GM12873 (cell line): Measurements from ENCODE around the gene SLC44A1.

Experiments used
- TF ChIP-seq, protein P1 (sequence below): IDR thresholded peaks from 2 replicates; pipeline ENCODE4 v1.5.1; 2012; ENCODE audit warnings: low read depth, mild to moderate bottlenecking, moderate library complexity, low read length, control low read depth; ENCODE audit not compliant: insufficient read depth; ENCODE audit errors: missing control alignments

The SLC44A1 gene

DNA sequence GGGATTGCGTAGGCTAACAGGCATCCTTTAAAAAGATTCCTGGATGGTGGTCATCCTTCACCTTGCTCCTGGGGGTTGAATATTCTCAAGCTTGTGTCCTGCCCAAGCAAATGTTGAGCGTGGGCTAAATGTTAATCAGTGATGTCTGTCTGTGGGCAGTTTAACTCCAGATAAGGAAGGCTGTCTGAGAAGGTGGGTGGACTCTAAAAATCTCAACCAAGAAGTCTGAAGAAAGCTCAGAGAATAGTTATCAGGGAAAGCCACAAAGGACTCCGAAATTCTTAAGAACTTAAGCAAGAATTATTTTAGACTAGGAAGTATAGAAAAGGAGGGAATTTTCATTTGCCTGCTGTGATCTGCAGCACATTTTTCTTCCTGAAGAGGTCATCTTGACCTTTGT, 125.5 kb downstream of the SLC44A1 start:
- TF ChIP-seq, protein P1, sequence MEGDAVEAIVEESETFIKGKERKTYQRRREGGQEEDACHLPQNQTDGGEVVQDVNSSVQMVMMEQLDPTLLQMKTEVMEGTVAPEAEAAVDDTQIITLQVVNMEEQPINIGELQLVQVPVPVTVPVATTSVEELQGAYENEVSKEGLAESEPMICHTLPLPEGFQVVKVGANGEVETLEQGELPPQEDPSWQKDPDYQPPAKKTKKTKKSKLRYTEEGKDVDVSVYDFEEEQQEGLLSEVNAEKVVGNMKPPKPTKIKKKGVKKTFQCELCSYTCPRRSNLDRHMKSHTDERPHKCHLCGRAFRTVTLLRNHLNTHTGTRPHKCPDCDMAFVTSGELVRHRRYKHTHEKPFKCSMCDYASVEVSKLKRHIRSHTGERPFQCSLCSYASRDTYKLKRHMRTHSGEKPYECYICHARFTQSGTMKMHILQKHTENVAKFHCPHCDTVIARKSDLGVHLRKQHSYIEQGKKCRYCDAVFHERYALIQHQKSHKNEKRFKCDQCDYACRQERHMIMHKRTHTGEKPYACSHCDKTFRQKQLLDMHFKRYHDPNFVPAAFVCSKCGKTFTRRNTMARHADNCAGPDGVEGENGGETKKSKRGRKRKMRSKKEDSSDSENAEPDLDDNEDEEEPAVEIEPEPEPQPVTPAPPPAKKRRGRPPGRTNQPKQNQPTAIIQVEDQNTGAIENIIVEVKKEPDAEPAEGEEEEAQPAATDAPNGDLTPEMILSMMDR = no peak

DNA sequence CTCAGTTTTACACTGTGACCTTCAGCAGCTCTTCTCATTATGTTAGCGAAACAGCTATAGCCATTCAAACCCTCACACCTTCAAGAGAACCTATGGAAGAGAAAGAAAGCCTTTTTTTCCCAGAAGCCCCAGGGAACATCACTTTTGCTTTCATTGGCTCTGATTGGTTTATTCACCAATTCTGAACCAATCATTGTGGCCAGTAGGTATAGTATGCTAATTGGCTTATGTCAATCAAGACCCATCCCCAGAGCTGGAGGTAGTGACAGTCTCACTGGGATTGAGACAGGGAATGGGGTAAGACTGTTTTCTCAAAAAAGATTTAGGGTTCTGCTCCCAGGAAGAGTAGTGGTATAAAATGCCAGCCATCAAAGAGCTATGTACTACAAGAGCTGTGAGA, 129.3 kb downstream of the SLC44A1 start:
- TF ChIP-seq, protein P1 = no peak

DNA sequence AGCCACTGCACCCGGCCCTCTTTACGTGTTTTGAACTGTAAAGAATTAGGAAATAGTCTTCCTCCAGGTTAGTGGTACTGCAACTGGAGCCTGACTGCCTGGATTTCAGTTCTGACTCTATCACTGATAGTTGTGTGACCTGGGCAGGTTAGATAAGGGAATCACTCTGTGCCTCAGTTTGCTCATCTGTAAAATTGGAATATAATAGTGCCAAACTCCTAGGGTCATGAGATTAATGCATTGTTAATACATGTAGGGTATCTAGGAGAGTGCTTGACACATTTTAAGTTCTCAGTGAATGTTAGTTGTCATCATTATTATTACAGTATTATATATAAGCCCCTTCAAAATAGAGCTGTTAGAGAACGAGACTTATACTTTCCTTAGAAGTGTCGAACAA, 130.9 kb downstream of the SLC44A1 start:
- TF ChIP-seq, protein P1 = no peak

DNA sequence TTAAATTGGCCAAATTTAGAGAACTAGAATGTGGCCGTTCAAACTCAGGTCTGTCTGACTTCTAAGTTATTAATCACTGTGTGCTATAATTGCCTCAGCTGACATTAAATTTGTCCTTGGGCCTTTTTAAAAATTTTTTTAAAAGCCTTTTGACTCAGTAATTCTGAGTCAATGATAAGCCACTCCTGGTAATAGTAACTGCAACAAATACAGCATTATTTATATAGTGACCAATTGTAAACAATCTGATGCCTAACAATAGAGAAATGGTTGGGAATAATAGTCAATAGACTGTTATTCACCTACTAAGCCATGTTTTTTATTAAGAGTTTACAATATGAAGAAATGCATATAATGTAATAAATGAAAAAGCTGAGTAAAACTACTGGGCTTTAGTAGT, 132.4 kb downstream of the SLC44A1 start:
- TF ChIP-seq, protein P1 = no peak

DNA sequence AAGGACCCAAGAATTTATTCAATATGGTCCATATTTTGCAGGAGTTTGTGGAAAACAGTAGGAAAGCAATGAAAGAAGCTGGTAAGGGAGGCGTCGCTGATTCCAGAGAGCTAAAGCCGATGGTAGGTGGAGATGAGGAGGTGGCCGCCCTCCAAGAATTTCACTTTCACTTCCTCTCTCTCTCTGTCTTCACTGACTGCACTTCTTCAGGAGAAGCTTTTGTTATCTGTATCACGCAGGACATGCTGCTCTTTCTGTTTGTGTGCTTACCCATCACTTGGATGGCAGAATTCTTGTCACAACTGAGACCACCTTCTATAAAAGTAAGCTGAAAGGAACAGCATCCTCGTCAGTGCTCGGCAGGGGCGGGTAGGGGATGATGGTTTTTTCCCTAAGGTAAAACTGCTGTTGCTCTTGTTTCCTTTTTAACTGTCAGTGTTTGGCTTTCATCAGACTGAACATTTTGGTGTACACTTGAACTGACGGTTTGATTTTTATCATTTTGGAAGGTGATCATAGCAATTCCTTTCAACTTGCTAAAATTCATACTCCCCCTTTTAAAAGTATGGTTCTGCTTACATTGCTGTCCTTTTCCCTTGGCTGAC, 141.0 kb downstream of the SLC44A1 start:
- TF ChIP-seq, protein P1 = no peak

DNA sequence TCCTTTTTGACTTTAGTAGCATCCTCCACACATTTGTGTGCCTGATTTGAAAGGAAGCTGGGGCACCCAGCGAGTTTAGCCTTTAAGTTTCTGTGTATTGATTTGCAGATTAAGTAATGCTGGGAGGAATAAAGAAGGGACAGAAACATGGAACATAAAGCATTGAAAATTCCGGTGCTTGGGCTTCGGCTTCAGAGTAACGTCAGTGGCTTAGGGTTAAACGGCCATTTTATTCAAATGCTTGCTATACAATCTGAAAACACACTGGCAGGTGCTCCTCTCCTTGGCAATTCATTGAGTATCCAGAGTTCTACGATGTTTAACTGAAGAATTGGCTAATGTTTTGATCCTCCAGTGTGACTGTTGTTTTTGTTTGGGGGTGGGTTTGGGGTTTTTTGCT, 145.3 kb downstream of the SLC44A1 start:
- TF ChIP-seq, protein P1 = no peak

DNA sequence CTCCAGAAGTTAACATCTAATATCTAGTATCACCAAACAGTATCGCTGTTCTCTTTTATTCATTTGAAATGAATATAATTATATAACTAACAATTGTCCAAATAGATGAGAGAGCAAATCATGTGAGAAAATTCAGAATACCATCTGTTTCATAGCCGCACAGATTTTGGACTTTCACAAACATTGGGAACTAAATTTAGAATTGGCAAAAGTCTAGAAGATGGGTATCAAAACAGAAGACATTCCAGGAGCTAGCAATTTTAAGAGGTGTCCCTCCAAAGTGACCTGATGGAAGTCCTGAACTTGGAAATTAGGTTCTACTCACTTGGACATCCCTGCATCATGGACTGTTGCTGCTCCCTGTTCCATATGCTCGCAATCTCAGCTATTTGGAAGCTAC, 146.4 kb downstream of the SLC44A1 start:
- TF ChIP-seq, protein P1 = no peak
